ENCODE data around the gene CXCL3.

DNA sequence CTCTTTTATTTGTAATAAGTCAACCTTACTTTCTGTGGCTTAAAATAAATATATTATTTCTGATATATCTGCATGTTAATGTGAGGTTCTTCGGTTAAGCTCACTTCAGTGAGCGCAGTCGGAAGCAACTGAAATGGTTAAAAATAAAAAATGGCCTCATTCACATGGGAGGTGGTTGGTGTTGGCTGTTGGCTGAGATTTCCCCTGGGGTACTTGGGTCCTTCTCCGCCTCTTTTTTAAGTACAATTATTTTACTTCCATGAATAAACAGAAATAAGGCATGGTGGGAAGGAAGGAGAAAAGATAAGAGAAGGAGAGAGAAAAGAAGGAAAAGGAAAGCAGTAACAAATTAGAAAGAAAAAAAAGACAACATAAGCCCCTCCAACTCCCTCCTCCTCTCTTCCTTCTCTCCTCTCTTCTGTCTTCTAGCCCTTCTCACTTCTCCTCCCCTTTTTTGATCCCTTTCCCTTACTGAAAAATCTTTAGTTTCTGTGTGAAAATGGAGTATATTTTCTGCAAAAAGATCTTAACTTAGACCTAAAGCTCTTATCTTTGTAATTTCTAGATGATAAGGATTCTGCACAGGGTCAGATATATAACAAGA lies 19.7 kb upstream of the CXCL3 start:
- no peak for TF ChIP-seq POLR2A (IDR thresholded peaks at IDR 0.05)
- TF ChIP-seq CTCF (IDR thresholded peaks at IDR 0.05): no peak

Measured in tibial nerve (tissue), 3 donors.